Measurements from ENCODE around the gene SLC1A1. TPM values are rescaled to one million over a fixed set of nuclear protein-coding genes. Genes with fewer than 3 reads are reported as not detected.
A peak's percentile ranks its signal among the peaks of the same experiment; 100 is the strongest.

The SLC1A1 gene
- total and polyA plus RNA-seq, 4 donors, result 0.33 to 86.0 (median 33.2) TPM

DNA sequence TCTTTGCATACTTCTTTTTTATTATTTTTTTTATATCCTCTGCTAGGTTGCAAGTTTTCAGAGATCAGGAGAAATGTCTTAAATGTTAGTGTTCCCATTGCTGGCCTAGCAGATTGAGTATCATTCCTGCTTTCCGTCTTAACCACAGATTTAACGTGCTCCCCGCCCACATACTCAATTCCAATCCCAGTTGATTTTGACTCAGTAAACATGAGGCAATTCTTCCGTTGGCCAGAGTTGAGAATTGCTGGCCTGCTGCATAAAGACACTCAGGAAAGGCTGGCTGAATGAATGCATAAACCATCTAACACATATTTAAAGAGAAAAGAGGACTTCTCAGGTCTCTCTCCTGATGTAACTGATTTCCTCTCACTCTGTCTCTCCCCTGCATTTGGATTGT, 125.0 kb downstream of the SLC1A1 start (continued):
- TF ChIP-seq, protein P1, sequence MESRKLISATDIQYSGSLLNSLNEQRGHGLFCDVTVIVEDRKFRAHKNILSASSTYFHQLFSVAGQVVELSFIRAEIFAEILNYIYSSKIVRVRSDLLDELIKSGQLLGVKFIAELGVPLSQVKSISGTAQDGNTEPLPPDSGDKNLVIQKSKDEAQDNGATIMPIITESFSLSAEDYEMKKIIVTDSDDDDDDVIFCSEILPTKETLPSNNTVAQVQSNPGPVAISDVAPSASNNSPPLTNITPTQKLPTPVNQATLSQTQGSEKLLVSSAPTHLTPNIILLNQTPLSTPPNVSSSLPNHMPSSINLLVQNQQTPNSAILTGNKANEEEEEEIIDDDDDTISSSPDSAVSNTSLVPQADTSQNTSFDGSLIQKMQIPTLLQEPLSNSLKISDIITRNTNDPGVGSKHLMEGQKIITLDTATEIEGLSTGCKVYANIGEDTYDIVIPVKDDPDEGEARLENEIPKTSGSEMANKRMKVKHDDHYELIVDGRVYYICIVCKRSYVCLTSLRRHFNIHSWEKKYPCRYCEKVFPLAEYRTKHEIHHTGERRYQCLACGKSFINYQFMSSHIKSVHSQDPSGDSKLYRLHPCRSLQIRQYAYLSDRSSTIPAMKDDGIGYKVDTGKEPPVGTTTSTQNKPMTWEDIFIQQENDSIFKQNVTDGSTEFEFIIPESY (IDR thresholded peaks at IDR 0.05), result no peak
- TF ChIP-seq FOXA2 (IDR thresholded peaks at IDR 0.05), result peak; percentile 89

DNA sequence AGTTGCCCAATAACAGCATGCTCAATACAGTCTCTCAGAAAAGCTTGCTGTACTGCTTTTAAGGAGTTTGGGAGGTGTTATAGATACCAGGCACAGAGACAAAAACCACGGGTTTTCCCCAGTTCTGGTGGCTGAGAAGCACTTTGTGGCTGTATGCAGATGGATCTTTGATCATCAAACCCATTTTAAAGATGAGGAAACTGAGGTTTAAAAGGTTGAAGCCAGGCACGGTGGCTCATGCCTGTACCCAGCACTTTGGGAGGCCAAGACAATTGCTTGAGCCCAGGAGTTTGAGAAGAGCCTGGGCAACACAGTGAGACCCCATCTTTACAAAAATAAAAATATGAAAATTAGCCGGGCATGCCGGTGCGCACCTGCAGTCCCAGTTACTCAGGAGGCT, 125.5 kb downstream of the SLC1A1 start:
- H3K9ac ChIP-seq (ENCODE audit: low read depth in 1 of 2, low read length in 2 of 2), result peak overlapping the region in 1 of 2 donors; percentile 41
- H3K4me1 ChIP-seq (ENCODE audit: control insufficient read depth in 4 of 4, insufficient read depth in 4 of 4, low read length in 3 of 4), result peaks cover 0 to 20% (median 9%) of the 10 kb centered on the region in 4 donors
- DNase-seq (ENCODE audit: low spot score), result no peak

More for the DNA sequence above, 125.5 kb downstream of the SLC1A1 start:
- peaks cover 0 to 5% (median 1%) of the 10 kb centered on the region in 4 donors for H3K36me3 ChIP-seq (ENCODE audit: control insufficient read depth in 4 of 4, insufficient read depth in 3 of 4, low read depth in 1 of 4, low read length in 3 of 4)
- H3K27ac ChIP-seq (ENCODE audit: low read depth in 1 of 2, low read length in 2 of 2), result peak overlapping the region; percentile 54 to 85
- TF ChIP-seq, protein P2, sequence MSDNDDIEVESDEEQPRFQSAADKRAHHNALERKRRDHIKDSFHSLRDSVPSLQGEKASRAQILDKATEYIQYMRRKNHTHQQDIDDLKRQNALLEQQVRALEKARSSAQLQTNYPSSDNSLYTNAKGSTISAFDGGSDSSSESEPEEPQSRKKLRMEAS (IDR thresholded peaks at IDR 0.05), result no peak
- no peak for TF ChIP-seq NR2F2 (IDR thresholded peaks at IDR 0.05)
- TF ChIP-seq, protein P3, sequence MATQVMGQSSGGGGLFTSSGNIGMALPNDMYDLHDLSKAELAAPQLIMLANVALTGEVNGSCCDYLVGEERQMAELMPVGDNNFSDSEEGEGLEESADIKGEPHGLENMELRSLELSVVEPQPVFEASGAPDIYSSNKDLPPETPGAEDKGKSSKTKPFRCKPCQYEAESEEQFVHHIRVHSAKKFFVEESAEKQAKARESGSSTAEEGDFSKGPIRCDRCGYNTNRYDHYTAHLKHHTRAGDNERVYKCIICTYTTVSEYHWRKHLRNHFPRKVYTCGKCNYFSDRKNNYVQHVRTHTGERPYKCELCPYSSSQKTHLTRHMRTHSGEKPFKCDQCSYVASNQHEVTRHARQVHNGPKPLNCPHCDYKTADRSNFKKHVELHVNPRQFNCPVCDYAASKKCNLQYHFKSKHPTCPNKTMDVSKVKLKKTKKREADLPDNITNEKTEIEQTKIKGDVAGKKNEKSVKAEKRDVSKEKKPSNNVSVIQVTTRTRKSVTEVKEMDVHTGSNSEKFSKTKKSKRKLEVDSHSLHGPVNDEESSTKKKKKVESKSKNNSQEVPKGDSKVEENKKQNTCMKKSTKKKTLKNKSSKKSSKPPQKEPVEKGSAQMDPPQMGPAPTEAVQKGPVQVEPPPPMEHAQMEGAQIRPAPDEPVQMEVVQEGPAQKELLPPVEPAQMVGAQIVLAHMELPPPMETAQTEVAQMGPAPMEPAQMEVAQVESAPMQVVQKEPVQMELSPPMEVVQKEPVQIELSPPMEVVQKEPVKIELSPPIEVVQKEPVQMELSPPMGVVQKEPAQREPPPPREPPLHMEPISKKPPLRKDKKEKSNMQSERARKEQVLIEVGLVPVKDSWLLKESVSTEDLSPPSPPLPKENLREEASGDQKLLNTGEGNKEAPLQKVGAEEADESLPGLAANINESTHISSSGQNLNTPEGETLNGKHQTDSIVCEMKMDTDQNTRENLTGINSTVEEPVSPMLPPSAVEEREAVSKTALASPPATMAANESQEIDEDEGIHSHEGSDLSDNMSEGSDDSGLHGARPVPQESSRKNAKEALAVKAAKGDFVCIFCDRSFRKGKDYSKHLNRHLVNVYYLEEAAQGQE (IDR thresholded peaks at IDR 0.05), result no peak
- no peak for TF ChIP-seq TAF1 (conservative IDR thresholded peaks at IDR 0.05)
- no peak for TF ChIP-seq RAD21 (IDR thresholded peaks at IDR 0.05)
- TF ChIP-seq, protein P4, sequence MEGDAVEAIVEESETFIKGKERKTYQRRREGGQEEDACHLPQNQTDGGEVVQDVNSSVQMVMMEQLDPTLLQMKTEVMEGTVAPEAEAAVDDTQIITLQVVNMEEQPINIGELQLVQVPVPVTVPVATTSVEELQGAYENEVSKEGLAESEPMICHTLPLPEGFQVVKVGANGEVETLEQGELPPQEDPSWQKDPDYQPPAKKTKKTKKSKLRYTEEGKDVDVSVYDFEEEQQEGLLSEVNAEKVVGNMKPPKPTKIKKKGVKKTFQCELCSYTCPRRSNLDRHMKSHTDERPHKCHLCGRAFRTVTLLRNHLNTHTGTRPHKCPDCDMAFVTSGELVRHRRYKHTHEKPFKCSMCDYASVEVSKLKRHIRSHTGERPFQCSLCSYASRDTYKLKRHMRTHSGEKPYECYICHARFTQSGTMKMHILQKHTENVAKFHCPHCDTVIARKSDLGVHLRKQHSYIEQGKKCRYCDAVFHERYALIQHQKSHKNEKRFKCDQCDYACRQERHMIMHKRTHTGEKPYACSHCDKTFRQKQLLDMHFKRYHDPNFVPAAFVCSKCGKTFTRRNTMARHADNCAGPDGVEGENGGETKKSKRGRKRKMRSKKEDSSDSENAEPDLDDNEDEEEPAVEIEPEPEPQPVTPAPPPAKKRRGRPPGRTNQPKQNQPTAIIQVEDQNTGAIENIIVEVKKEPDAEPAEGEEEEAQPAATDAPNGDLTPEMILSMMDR (IDR thresholded peaks at IDR 0.05; ENCODE audit: low read depth, low read length, missing input control), result no peak
- no peak for TF ChIP-seq FOXA2 (IDR thresholded peaks at IDR 0.05)
- no peak for TF ChIP-seq GABPA (IDR thresholded peaks at IDR 0.05 in 1 of 2, conservative IDR thresholded peaks at IDR 0.05 in 1 of 2)
- no peak for TF ChIP-seq YY1 (IDR thresholded peaks at IDR 0.05)
- no peak for TF ChIP-seq RXRA (IDR thresholded peaks at IDR 0.05)
- TF ChIP-seq EGR1 (IDR thresholded peaks at IDR 0.05; ENCODE audit: low read depth in 2 of 2), result no peak
- TF ChIP-seq, protein P5, sequence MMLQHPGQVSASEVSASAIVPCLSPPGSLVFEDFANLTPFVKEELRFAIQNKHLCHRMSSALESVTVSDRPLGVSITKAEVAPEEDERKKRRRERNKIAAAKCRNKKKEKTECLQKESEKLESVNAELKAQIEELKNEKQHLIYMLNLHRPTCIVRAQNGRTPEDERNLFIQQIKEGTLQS (IDR thresholded peaks at IDR 0.05), result no peak
- no peak for TF ChIP-seq HNF4G (IDR thresholded peaks at IDR 0.05)
- no peak for TF ChIP-seq FOXA1 (IDR thresholded peaks at IDR 0.05)
- TF ChIP-seq JUND (IDR thresholded peaks at IDR 0.05), result no peak
- TF ChIP-seq, protein P1 (IDR thresholded peaks at IDR 0.05), result no peak
- no peak for TF ChIP-seq SP1 (IDR thresholded peaks at IDR 0.05)
- TF ChIP-seq HNF4A (conservative IDR thresholded peaks at IDR 0.05), result no peak
- no peaks in the 10 kb centered on the region for H3K27me3 ChIP-seq (ENCODE audit: control insufficient read depth in 4 of 4, insufficient read depth in 4 of 4, low read length in 3 of 4)
- WGBS, result 93% methylated on average over 5 of the region's 5 CpGs
- H3K4me3 ChIP-seq (ENCODE audit: low read depth in 1 of 3, low read length in 3 of 3), result no peak overlapping the region
- H3K9me3 ChIP-seq (ENCODE audit: control insufficient read depth in 4 of 4, low read length in 3 of 4), result no peaks in the 10 kb centered on the region
